ENCODE data around the gene PIAS1. TPM values are rescaled to one million over a fixed set of nuclear protein-coding genes. Genes with fewer than 3 reads are reported as not detected.
"Not testable (repeated sequence)": the region's sequence is repeated elsewhere in the genome, so short reads cannot be mapped to it uniquely, and the experiment has no call there.

Gene PIAS1
- total RNA-seq, 1 experiment from 2014 or later = 25.9 TPM

GRCh38 chr15:68234520-68234919, 180.4 kb downstream of the PIAS1 start:
- CTCF ChIA-PET; intact Hi-C loops (cut with micrococcal nuclease); H3K4me3 ChIP-seq (replicated peaks in 1 of 2; ENCODE audit: low read depth in 1 of 2, low read length in 2 of 2); H3K9me3 ChIP-seq (ENCODE audit: control insufficient read depth in 1 of 2, insufficient read depth in 1 of 2, low read depth in 1 of 2, low read length in 2 of 2); H4K20me1 ChIP-seq (ENCODE audit: insufficient read depth); DNase-seq (ENCODE audit: low read depth, low spot score); H3K27ac ChIP-seq (ENCODE audit: low read depth, low read length); H3K9me2 ChIP-seq (ENCODE audit: insufficient read depth); H3K79me2 ChIP-seq (ENCODE audit: insufficient read depth, low read length); H3K36me3 ChIP-seq (ENCODE audit: control insufficient read depth in 1 of 2, insufficient read depth in 2 of 2, low read length in 2 of 2); RAD21 ChIA-PET (ENCODE audit: low non-redundant PET in 1 of 2, low total read pairs in 2 of 2, uncharacterized antibody in 2 of 2, unreplicated experiment in 2 of 2); H2AFZ ChIP-seq (ENCODE audit: low read depth, low read length, poor library complexity, severe bottlenecking); H3K9ac ChIP-seq (ENCODE audit: low read length); BruUV-seq (replicated peaks); H3K4me2 ChIP-seq (ENCODE audit: low read length); H3K27me3 ChIP-seq (ENCODE audit: insufficient read depth, low read length); ATAC-seq: not testable (repeated sequence)
- peaks cover 6 to 16% of the 10 kb centered on the region in 2 experiments; a peak in 3 of 4 replicates for H3K4me1 ChIP-seq (ENCODE audit: control insufficient read depth in 1 of 2, insufficient read depth in 2 of 2, low read length in 2 of 2)
- POLR2A ChIA-PET = interaction anchor here (0.6 kb wide), 1 partner anchor 35 kb away, joined by 3 read pairs; no protein-coding TSS in a partner anchor

- ATAC-seq (peak; percentile 56; the same call in 1 of the 2 replicates), DNase-seq (ENCODE audit: low read depth, low spot score) (no peak)
- H3K36me3 ChIP-seq (ENCODE audit: control insufficient read depth in 1 of 2, insufficient read depth in 2 of 2, low read length in 2 of 2) = no peaks in the 10 kb centered on the region
- no peaks in the 10 kb centered on the region for H4K20me1 ChIP-seq (ENCODE audit: insufficient read depth)
- peaks cover 4 to 12% of the 10 kb centered on the region in 2 experiments; a peak in 3 of 4 replicates for H3K4me1 ChIP-seq (ENCODE audit: control insufficient read depth in 1 of 2, insufficient read depth in 2 of 2, low read length in 2 of 2)
- no peaks in the 10 kb centered on the region for H3K9me3 ChIP-seq (ENCODE audit: control insufficient read depth in 1 of 2, insufficient read depth in 1 of 2, low read depth in 1 of 2, low read length in 2 of 2)
- BruUV-seq (replicated peaks) = no TSS peak
- ChIA-PET CTCF (no interaction called here), POLR2A (interaction anchor here (0.6 kb wide), 1 partner anchor 34 kb away, joined by 3 read pairs; no protein-coding TSS in a partner anchor), RAD21 (ENCODE audit: low non-redundant PET in 1 of 2, low total read pairs in 2 of 2, uncharacterized antibody in 2 of 2, unreplicated experiment in 2 of 2) (no interaction called here)
- no peaks in the 10 kb centered on the region for H3K79me2 ChIP-seq (ENCODE audit: insufficient read depth, low read length)
- H3K27me3 ChIP-seq (ENCODE audit: insufficient read depth, low read length) = no peaks in the 10 kb centered on the region
- intact Hi-C loops (cut with micrococcal nuclease) = no loop called here
- H3K9ac ChIP-seq (ENCODE audit: low read length) = no peak overlapping the region
- H3K4me2 ChIP-seq (ENCODE audit: low read length) = no peak overlapping the region; the same call in 1 of the 2 replicates
- no peaks in the 10 kb centered on the region for H3K9me2 ChIP-seq (ENCODE audit: insufficient read depth)
- no peak for TF ChIP-seq ELF1 (IDR thresholded peaks at IDR 0.05; ENCODE audit: borderline replicate concordance, low read depth)
- no peak for TF ChIP-seq SIN3A (IDR thresholded peaks at IDR 0.05; ENCODE audit: low read depth)
- no peak for TF ChIP-seq SP1 (IDR thresholded peaks at IDR 0.05; ENCODE audit: low read depth)
- no peak for TF ChIP-seq REST (IDR thresholded peaks at IDR 0.05; ENCODE audit: low read depth)
- no peak for TF ChIP-seq ATF3 (IDR thresholded peaks at IDR 0.05)
- TF ChIP-seq EZH2 (IDR thresholded peaks at IDR 0.05) = no peak
- no peak for TF ChIP-seq ZNF274 (IDR thresholded peaks at IDR 0.05; ENCODE audit: low read depth, low read length)
- TF ChIP-seq CBX3 (IDR thresholded peaks at IDR 0.05; ENCODE audit: low read depth) = no peak
- no peak for TF ChIP-seq EZH2phosphoT487 (IDR thresholded peaks at IDR 0.05; ENCODE audit: borderline replicate concordance)
- TF ChIP-seq YY1 (IDR thresholded peaks at IDR 0.05; ENCODE audit: extremely low read depth, insufficient replicate concordance, low read depth, low read length) = no peak
- no peak for TF ChIP-seq POLR2A (IDR thresholded peaks at IDR 0.05; ENCODE audit: borderline replicate concordance, extremely low read depth, insufficient read depth, insufficient read length)
- no peak for TF ChIP-seq FOSL1 (IDR thresholded peaks at IDR 0.05; ENCODE audit: low read depth)
- TF ChIP-seq MAX (IDR thresholded peaks at IDR 0.05) = no peak
- no peak for TF ChIP-seq POLR2AphosphoS5 (IDR thresholded peaks at IDR 0.05; ENCODE audit: low read depth, low read length)
- no peak overlapping the region for H3K4me3 ChIP-seq (replicated peaks in 1 of 2; ENCODE audit: low read depth in 1 of 2, low read length in 2 of 2)
- no peak overlapping the region for H2AFZ ChIP-seq (ENCODE audit: low read depth, low read length, poor library complexity, severe bottlenecking)
- H3K27ac ChIP-seq (ENCODE audit: low read depth, low read length) = no peak overlapping the region
Observed at GRCh38 chr15:68235022-68235421, 180.9 kb downstream of the PIAS1 start.

Measured in HCT116 (cell line).